ENCODE measurements around the gene H2AZ2. TPM values are rescaled to one million over a fixed set of nuclear protein-coding genes. Genes with fewer than 3 reads are reported as not detected.

Gene H2AZ2
- total and polyA plus RNA-seq, 2 of the 4 experiments (the other 2 are of a cell fraction), result 156 to 162 TPM

GRCh38 chr7:44885394-44886317 lies 37.8 kb upstream of the H2AZ2 start, which contains the start of gene PURB (continued):
- TF ChIP-seq FOS (IDR thresholded peaks at IDR 0.05; ENCODE audit: low read depth, low read length) (peak; percentile 84), NFE2L2 (IDR thresholded peaks at IDR 0.05; ENCODE audit: low read depth, low read length) (peak; percentile 73; the same call in 1 of the 2 replicates)
